HuH-7.5 (cell line): Measurements from ENCODE around the gene COG3.

ENCODE experiments used
- DNase-seq: peaks from one replicate; pipeline ENCODE4 v3.0.0; 2011; ENCODE audit warnings: low spot score

The COG3 gene

DNA sequence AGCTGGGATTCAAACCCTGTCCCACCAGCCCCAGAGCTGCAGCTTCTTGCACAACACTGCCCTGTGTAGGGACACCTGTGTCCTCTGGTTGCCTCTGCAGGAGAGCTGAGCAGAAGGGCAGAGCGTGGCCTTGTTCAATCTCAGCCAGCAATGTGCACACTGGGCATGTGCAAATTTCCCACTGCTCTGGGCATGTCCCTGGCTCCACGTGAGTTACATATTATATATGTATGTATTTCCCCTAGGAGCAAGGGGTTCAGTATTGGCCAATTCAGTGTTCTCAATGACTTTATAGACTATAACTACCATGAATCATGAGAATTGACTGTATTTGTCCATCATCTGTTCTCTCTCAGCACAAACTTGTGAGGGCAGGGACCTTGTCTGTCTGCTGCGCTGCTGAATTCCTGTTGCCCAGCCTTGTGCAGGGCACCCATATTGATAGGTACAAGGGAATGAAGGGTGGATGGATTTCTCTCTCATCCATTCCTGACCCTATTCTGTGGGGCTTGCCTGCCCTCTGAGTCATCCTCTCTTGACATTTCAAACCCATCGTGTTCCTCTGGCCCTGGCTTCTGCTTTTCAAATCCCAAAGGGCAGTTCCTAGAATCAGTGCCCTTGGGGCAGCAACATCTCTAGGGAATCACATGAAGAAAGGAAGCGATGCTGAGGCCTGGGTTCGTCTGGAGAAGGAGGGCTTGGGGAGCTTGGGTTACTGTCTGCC, 81.1 kb downstream of the COG3 start:
- no peak for DNase-seq

DNA sequence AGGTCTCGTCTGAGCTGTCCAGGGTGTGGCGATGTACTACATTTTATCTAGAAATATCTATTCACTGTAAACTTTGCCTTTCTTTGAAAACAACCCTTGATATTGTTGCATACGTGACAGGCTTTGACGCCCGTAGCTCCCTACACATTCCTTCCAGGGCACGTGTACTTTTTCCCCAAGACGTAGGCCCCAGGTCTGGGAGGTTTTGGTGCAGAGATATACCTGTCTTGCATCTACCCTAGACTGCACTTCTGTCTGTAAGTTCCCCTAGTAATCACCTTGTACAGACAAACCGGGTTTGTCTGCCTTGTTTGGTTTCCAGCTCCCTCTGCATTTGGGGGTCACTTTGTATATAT, 81.6 kb downstream of the COG3 start:
- DNase-seq: no peak

DNA sequence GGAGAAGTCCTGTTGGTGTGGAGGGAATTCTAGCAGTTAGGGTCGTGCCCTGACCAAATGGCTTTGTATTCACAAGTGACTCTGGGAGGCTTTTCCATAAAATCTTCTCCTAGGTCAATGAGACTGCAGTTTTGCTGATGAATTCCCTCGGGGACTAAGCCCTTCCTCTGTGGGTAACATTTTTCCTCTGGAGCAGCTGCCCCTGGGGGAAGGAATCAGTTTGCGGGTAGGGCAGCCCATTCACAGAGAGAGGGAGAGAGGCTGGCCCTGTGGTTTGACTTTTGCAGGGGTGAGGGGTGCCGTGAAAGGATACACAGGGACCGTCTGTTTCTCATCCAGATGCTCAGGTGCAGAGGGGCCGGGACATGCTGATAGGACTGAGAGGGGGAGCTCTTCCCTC, 83.5 kb downstream of the COG3 start:
- no peak for DNase-seq

- DNase-seq: no peak
These were observed 89.9 kb downstream of the COG3 start for GRCh38 chr13:45554604-45555109.

- DNase-seq: no peak
These were observed 99.5 kb downstream of the COG3 start for GRCh38 chr13:45564133-45564776.

DNA sequence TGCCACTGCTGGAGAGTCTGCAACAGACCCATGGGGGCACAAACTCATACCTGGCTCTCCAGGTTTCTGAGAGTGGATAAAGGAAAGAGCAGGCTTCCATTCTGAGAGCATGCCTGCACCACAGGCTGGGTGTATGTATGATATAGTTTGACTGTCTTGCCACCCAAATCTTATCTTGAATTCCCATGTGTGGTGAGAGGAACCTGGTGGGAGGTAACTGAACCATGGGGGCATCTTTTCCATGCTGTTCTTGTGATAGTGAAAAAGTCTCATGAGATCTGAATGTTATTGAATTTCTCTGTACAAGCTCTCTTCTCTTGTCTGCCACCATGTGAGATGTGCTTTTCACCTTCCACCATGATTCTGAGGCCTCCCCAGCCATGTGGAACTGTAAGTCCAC, 100.6 kb downstream of the COG3 start:
- DNase-seq: no peak

- no peak for DNase-seq
These were observed 110.5 kb downstream of the COG3 start for GRCh38 chr13:45575146-45575829.

GRCh38 chr13:45575830-45576180, 111.1 kb downstream of the COG3 start:
- no peak for DNase-seq

DNA sequence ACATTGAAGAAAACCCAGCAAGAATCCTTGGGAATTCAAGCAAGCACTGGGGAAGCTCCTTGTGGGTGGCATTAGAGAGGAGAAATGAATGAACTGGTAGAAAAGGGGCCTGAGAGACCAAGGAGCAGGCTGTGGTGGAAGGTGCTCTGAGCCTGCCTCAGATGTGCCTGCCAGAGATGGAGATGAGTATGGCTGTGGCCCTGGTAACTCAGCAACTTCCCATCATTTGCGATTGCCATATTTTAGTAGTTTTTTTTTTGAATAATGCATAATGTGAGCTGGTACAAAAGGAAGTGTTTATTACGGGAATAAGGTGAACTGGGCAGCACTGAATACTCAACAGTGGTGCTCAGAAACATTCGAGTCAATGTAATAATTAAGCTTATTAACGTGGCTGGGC, 111.7 kb downstream of the COG3 start:
- no peak for DNase-seq

GRCh38 chr13:45582408-45583076, 117.8 kb downstream of the COG3 start:
- DNase-seq: no peak

- DNase-seq: peak; percentile 22
These were observed 120.1 kb downstream of the COG3 start for GRCh38 chr13:45584816-45585215.
